GM12801 (cell line): Measurements from ENCODE around the gene MROH2A.

Experiments used
- TF ChIP-seq, protein P1 (sequence below): IDR thresholded peaks from one replicate; pipeline ENCODE4 v1.5.1; 2011; ENCODE audit warnings: control low read depth; ENCODE audit not compliant: insufficient read length; ENCODE audit errors: extremely low read depth

The MROH2A gene

DNA sequence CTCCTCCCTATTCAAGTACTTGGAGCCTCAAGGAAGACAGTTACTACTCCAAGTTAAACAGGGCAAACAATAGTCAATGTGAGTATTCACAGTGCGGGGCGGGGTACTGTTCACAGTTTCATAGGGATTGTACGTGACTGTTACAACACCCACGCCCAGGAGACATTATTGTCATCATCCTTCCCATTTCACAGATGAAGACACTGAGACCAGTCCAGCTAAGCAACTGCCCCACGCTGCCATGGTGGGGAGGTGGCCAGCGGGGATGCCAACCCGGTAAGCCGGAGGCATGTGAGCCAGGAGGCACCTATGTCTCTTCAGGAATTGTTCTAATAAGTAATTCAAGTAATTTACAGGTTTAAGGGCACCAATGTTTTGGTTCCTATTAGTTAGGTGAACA lies 75.2 kb downstream of the MROH2A start:
- TF ChIP-seq, protein P1, sequence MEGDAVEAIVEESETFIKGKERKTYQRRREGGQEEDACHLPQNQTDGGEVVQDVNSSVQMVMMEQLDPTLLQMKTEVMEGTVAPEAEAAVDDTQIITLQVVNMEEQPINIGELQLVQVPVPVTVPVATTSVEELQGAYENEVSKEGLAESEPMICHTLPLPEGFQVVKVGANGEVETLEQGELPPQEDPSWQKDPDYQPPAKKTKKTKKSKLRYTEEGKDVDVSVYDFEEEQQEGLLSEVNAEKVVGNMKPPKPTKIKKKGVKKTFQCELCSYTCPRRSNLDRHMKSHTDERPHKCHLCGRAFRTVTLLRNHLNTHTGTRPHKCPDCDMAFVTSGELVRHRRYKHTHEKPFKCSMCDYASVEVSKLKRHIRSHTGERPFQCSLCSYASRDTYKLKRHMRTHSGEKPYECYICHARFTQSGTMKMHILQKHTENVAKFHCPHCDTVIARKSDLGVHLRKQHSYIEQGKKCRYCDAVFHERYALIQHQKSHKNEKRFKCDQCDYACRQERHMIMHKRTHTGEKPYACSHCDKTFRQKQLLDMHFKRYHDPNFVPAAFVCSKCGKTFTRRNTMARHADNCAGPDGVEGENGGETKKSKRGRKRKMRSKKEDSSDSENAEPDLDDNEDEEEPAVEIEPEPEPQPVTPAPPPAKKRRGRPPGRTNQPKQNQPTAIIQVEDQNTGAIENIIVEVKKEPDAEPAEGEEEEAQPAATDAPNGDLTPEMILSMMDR: no peak

DNA sequence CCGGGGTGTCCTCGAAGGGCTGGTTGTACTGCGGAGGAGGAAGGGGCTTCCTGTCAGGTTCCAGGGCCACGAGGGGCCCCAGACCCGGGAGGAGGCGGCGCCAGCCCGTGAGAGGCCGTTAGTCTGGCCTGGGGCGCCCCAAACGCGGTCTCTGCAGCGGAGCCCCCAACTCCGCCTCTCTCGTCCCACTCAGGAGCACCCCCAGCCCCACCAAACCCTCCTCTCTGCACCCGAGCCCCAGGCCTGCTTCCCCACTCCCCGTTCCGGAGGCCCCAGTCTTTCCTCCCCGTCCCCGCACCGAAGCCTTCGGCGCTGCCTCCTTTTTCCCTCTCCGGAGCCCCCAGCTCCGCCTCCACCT lies 75.7 kb downstream of the MROH2A start:
- TF ChIP-seq, protein P1: no peak

DNA sequence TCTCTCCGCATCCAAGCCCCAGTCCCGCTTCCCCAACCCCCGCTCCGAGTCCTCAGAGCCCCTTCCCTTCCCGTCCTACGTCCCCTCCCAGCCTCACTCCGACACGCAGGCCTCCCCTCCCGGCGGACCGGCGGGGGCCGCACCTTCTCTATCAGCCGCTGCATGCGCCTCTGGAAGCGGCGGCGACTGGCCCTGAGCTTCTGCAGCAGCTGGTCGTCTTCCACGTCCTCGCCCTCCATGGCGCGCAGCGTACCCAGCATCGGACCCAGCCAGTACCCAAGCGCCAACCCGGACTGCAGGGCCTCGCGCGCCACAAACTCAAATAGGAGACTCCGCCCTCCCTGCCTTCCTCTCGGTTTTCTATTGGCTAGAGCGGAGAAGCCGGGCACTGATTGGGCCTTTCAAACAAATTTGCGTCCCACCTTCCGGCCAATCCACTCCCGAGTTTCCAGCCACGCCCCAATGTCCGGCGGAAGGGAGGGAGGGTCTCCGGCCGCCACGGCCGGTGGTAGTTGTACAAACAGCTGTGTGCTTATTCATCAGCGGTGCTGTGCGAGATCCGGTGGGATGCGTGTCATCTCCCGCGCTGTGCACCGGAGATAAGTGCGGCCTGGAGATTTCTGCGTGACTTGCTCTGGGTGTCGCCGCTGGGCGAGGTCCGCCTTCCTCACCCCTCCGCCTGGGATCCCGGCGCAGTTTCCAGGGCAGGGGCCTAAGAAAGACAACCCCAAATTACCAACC lies 76.3 kb downstream of the MROH2A start, which contains the start of gene HJURP:
Gene HJURP, minus strand, starts transcription at position 295 of the 741 bp plus-strand sequence. Its CDS starts 35 bp downstream, at position 260.
- TF ChIP-seq, protein P1: no peak

DNA sequence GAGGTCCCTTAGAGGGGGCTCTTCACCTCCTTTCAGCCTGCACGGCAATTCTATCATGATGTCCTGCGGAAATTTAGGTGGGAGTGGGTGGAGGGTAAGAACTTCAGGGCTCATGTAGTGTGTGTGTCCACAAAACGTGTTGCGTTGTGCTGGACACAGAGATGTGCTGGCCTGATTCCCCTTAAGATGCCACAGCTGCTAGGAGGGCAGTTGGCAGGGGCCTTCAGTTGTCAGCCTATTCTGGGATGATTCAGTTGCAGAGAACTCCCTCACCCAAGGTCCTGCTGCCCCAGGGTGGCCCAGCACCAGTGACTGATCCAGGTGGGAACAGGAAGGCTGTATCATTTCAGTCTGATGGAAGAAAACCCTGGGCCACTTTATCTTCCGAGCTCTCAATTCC lies 77.2 kb downstream of the MROH2A start:
- TF ChIP-seq, protein P1: no peak

DNA sequence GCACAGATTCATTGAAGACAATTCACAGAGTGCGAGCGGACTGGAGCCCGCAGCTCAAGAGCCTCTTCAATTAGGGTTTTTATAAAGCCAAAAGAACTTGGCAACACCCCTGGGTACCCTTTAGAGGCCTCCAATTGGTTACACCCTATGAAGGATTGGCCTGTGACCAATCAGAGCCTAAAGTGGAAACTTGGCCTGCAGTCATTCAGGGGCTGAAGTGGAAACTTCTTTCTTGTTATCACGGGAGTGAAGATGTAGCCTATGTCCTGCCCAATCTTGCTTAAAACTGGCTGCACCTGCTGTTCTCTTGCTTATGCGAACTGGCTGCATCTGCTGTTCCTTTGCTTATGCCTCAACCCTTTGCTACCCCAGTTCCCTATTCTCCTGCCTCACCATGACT lies 78.1 kb downstream of the MROH2A start:
- TF ChIP-seq, protein P1: no peak

DNA sequence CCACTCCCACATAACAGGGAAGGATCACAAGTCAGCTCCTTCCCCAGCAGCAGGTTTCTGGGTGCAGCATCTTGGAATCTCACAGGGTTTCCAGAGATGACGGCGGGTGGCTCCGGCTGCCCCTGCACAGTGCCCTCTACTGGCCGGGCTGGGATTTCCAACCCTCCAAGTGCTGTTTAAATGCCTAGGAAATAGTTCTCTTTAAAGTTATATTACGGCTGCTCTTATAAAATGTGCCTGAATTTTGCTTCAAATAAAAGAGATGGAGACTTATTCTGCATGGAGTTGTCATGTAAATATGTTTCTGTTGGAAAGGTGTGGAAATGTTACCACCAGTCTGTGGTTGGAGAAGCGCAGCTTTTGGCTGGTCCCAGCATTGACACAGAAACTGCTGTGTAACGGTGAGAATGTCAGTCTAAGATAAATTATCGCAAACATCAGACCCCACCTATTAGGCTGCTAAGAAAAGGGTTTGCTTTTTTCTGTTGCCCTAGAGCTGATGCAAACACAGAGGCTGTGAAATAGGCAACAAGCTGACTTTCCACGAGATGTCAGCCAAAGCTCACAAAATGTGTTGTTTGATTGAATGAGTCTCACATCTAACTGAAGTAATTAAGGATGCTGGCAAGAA lies 79.5 kb downstream of the MROH2A start:
- TF ChIP-seq, protein P1: no peak

DNA sequence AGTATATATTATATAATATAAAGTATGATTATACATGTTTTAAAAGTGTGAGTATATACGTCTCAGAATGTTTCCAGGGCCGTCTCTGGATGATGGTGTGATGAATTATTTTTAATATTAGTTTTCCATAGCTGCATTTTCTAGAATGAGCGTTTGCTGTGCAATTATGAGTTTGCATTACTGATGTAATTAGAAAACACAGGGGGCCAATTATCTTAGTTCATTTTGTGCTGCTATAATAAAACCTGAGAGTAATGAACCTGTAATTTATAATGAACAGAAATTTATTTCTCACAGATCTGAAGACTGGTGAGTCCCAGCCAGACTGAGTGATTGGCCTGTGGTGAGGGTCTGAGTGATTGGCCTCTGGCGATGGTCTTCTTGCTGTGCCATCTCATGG lies 80.2 kb downstream of the MROH2A start:
- TF ChIP-seq, protein P1: no peak
